Left lung (tissue), 10 donors: ENCODE results near the gene CSF1R. TPM values are rescaled to one million over a fixed set of nuclear protein-coding genes. Genes with fewer than 3 reads are reported as not detected.
A peak's percentile ranks its signal among the peaks of the same experiment; 100 is the strongest.

ENCODE experiments used
- ATAC-seq: fragments of 200-7000 bp; cut with Tn5 transposase; one replicate; pipeline ENCODE4 v1.9.1; 2020; ENCODE audit warnings: moderate library complexity
- DNase-seq, 4 donors: peaks; one replicate each; pipeline ENCODE4 v3.0.0-alpha.2; 2013 to 2020
- H3K27ac ChIP-seq, 2 donors: fragments of 200-600 bp; sonication (generic) in 1 of 2; one replicate each; pipeline versions ENCODE4 v1.5.0 to v1.8.0; 2020 to 2021
- H3K27me3 ChIP-seq, 2 donors: fragments of 200-600 bp; sonication (generic) in 1 of 2; one replicate each; pipeline versions ENCODE4 v1.5.0 to v1.8.0; 2020 to 2021
- H3K36me3 ChIP-seq, 2 donors: fragments of 200-600 bp; sonication (generic) in 1 of 2; one replicate each; pipeline versions ENCODE4 v1.5.0 to v1.8.0; 2020 to 2021
- H3K4me1 ChIP-seq, 2 donors: fragments of 200-600 bp; one replicate each; pipeline ENCODE4 v1.8.0; 2021
- H3K4me3 ChIP-seq, 2 donors: fragments of 200-600 bp; sonication (generic) in 1 of 2; one replicate each; pipeline versions ENCODE4 v1.5.0 to v1.8.0; 2020 to 2021; ENCODE audit warnings: mild to moderate bottlenecking in 1 of 2
- H3K9me3 ChIP-seq, 2 donors: fragments of 200-600 bp; sonication (generic) in 1 of 2; one replicate each; pipeline versions ENCODE4 v1.5.0 to v1.8.0; 2020 to 2021
- intact Hi-C, 2 donors: fragments of 100-400 bp; cut with DNase I; formaldehyde crosslinking; loops; one replicate each; pipeline versions ENCODE4 v1.11.2 to v1.14.2; 2022
- polyA plus RNA-seq, 6 donors: library from polyadenylated mRNA; unstranded; fragments of 120-200 nt; gene quantifications; one replicate each; pipeline ENCODE4 v1.2.1, GENCODE V29; 2013; ENCODE audit not compliant: insufficient read length in 6 of 6
- total RNA-seq, 2 donors: library from RNA; stranded (reverse); fragmentation: NEBNext Ultra II Directional; extraction: Animal tissue kit (Norgen Biotek cat#: 25700); gene quantifications; one replicate each; pipeline ENCODE4 v1.2.1, GENCODE V29; 2021
- TF ChIP-seq, protein P1 (sequence below), 2 donors: fragments of 200-600 bp; sonication (generic) in 1 of 2; IDR thresholded peaks; one replicate each; pipeline versions ENCODE4 v1.5.0 to v1.8.0; 2021; ENCODE audit warnings: antibody characterized with exemption in 2 of 2
- donor health status: DM: no; HTN: yes; CAD: no.
- donor health status: DM: no; HTN: no; CAD: no.

CSF1R gene
- total and polyA plus RNA-seq, 8 donors, result 22.7 to 93.1 (median 26.0) TPM

DNA sequence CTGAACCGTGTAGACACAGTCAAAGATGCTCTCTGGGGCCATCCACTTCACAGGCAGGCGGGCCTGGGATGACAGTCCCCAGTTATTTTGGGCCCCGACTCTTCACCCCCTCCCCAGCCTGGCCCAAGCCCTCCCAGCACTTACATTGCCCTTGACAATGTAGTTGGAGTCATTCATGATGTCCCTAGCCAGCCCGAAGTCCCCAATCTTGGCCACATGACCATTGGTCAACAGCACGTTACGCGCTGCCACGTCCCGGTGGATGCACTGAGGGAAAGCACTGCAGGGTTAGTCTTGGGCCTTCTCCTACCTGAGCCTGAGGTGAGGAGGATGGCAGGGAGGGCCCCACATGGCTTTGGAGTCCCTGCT lies 30.3 kb downstream of the CSF1R start:
- no peaks in the 10 kb centered on the region for H3K9me3 ChIP-seq
- intact Hi-C loops, result no loop called here
- peaks cover 0 to 71% of the 10 kb centered on the region in 2 donors for H3K36me3 ChIP-seq
- TF ChIP-seq, protein P1, sequence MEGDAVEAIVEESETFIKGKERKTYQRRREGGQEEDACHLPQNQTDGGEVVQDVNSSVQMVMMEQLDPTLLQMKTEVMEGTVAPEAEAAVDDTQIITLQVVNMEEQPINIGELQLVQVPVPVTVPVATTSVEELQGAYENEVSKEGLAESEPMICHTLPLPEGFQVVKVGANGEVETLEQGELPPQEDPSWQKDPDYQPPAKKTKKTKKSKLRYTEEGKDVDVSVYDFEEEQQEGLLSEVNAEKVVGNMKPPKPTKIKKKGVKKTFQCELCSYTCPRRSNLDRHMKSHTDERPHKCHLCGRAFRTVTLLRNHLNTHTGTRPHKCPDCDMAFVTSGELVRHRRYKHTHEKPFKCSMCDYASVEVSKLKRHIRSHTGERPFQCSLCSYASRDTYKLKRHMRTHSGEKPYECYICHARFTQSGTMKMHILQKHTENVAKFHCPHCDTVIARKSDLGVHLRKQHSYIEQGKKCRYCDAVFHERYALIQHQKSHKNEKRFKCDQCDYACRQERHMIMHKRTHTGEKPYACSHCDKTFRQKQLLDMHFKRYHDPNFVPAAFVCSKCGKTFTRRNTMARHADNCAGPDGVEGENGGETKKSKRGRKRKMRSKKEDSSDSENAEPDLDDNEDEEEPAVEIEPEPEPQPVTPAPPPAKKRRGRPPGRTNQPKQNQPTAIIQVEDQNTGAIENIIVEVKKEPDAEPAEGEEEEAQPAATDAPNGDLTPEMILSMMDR (IDR thresholded peaks at IDR 0.05), result no peak
- H3K27me3 ChIP-seq, result no peaks in the 10 kb centered on the region
- H3K27ac ChIP-seq, result no peak overlapping the region
- DNase-seq (no peak), ATAC-seq (no peak)
- H3K4me1 ChIP-seq, result peaks cover 0 to 39% of the 10 kb centered on the region in 2 donors
- H3K4me3 ChIP-seq, result no peak overlapping the region

DNA sequence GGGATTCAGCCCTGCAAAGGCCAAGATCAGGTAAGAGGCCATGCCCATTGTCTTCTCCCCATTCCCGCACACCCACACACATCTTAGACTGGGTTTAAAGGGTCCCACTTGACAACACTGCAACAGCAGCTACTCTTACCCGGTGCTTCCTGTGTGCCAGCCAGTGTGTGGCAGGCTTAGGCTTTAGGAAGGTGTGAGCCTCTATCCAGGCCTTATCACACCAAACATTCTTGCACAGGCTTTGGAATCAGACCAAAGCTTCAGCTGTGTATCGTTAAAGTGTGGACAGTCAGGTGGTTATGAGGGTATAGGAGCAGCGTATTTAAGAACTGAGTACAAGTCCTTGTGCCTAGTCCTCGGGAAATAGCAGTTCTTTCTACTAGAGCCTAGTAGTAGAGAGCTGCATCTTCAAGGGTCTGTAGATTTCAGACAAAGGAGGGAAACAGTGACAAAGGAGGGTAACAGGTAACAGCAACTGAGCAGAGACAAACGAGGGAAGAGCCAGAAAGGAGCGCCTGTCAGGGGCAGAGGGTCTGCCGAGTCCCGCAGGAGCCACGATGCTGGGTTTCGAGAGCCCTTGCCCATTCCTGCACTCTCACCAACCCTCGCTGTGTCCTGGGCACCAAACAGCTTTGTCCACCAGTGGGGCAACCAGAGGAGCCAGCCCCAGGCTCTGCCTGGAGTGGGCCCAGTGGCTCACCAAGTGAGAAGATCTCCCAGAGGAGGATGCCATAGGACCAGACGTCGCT lies 30.9 kb downstream of the CSF1R start:
- DNase-seq (no peak), ATAC-seq (no peak)
- TF ChIP-seq, protein P1 (IDR thresholded peaks at IDR 0.05), result no peak
- H3K4me3 ChIP-seq, result no peak overlapping the region
- no peaks in the 10 kb centered on the region for H3K9me3 ChIP-seq
- peaks cover 0 to 77% of the 10 kb centered on the region in 2 donors for H3K36me3 ChIP-seq
- H3K4me1 ChIP-seq, result peaks cover 0 to 39% of the 10 kb centered on the region in 2 donors
- no peak overlapping the region for H3K27ac ChIP-seq
- intact Hi-C loops, result no loop called here
- no peaks in the 10 kb centered on the region for H3K27me3 ChIP-seq

DNA sequence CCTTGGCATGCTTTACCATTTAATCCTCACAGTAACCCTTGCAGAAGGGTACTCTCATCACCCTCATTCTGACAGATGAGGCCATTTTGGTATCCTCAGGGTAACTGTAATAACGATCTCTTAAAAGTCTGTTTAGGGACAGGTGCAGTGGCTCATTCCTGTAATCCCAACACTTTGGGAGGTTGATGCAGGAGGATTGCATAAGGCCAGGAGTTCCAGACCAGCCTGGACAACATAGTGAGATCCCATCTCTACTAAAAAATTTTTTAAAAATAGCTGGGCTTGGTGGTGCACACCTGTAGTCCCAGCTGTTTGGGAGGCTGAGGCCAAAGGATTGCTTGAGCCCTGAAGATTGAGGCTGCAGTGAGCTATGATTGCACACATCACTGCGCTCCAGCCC lies 31.8 kb downstream of the CSF1R start:
- Histone ChIP-seq H3K36me3 (peaks cover 0 to 80% of the 10 kb centered on the region in 2 donors), H3K4me3 (no peak overlapping the region), H3K4me1 (peaks cover 0 to 36% of the 10 kb centered on the region in 2 donors), H3K27ac (no peak overlapping the region), H3K27me3 (no peaks in the 10 kb centered on the region), H3K9me3 (no peaks in the 10 kb centered on the region)
- ATAC-seq (no peak), DNase-seq (no peak)
- intact Hi-C loops, result no loop called here
- TF ChIP-seq, protein P1 (IDR thresholded peaks at IDR 0.05), result no peak

DNA sequence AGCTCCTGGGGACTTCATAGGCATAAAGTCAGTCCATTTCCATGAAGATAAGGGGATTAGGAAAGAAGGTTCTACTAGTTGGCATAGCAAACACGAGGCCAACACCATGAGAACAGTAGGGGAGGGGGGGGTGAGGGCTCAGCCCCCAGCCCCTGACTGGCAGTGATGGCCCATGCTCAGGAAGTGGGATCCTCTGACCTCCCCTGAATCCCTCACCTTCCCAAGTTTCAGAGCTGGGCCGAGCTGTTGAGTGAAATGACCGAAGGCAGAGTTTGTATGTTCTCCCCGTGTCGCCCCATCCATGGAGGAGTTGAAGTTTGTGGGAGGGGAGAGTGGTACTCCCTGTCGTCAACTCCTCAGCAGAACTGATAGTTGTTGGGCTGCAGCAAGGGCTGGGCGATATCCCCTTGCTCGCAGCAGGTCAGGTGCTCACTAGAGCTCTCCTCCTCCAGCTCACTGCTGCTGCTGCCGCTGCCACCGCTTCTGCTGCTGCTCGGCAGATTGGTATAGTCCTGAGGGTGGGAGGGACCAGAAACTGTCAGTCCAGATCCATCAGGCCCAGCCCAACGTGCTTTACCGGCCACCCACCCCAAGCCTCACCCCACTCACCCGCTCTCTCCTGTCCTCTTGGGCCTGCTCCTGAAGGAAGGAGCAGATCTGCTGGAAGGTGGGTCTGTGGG lies 32.5 kb downstream of the CSF1R start:
- ATAC-seq (no peak), DNase-seq (no peak)
- H3K4me3 ChIP-seq, result no peak overlapping the region
- intact Hi-C loops, result no loop called here
- H3K36me3 ChIP-seq, result peaks cover 0 to 85% of the 10 kb centered on the region in 2 donors
- peak overlapping the region in 1 of 2 donors; percentile 46 for H3K27ac ChIP-seq
- H3K9me3 ChIP-seq, result no peaks in the 10 kb centered on the region
- H3K27me3 ChIP-seq, result no peaks in the 10 kb centered on the region
- TF ChIP-seq, protein P1 (IDR thresholded peaks at IDR 0.05), result no peak
- H3K4me1 ChIP-seq, result peaks cover 0 to 29% of the 10 kb centered on the region in 2 donors

DNA sequence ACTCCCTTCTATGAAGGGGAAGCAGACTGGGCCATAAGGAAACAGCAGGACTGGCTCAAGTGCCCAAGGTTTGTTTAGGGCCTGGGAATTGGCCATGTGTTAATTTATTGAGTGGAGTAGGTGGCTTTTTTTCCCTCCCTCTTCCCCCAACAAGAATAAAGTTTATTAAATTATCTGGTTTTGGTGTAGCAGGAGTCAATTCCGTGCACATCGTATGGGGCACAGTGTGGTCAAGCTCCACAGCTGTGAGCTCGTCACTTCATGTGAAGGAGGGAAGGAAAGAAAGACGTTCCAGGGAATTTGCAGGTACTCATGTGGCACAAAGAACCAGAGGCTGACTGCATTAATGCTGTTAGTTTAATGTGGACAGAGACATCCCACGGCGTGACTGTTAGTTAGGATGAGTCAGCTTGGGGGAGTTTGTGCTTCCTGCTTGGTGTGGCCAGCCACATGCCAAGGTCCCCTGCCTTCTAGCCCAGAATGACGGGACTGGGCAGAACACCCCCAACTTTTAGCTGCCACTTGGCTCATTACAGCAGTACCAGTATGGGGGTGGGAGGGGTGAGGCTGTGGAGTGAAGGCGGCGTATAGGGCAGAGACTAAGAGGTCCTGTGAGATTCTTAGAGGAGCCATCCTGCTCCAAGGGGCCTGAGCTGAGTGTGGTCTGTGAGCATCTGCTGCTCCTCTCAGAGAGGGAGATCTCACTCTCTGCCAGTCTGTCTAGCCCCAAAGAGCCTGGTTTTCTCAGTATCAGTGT lies 33.2 kb downstream of the CSF1R start:
- no peaks in the 10 kb centered on the region for H3K27me3 ChIP-seq
- peak; percentile 39 for ATAC-seq
- peaks cover 0 to 92% of the 10 kb centered on the region in 2 donors for H3K36me3 ChIP-seq
- H3K9me3 ChIP-seq, result no peaks in the 10 kb centered on the region
- intact Hi-C loops, result no loop called here
- H3K4me3 ChIP-seq, result no peak overlapping the region
- H3K4me1 ChIP-seq, result peaks cover 0 to 23% of the 10 kb centered on the region in 2 donors
- no peak for DNase-seq
- TF ChIP-seq, protein P1 (IDR thresholded peaks at IDR 0.05), result no peak
- peak overlapping the region in 1 of 2 donors; percentile 46 for H3K27ac ChIP-seq
